ENCODE data around the gene CXXC5.

GRCh38 chr5:139605887-139606286 is 42.3 kb upstream of the CXXC5 start:
- TF ChIP-seq CTCF (IDR thresholded peaks at IDR 0.05) (no peak), EP300 (IDR thresholded peaks at IDR 0.05) (no peak)
